ENCODE results near the gene POLN.

DNA sequence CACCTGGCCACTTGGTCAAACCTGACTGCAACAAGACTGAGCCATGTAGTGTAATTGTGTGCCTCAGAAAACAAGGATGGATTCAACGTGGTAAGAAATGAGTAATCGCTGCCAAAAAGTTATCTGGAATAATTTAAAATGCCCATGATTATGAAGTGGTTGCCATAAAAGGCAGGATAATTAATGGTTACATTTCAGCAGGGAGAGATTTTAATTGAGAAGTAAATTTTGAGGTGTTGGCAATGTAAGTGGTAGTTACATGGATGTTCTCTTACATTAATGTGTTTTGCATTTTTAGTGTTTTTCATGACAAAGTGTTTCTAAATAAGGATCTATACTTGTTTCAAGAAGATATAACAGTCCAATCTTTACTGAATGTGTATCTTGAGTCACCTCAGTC, 15.7 kb downstream of the POLN start:
- TF ChIP-seq, protein P1, sequence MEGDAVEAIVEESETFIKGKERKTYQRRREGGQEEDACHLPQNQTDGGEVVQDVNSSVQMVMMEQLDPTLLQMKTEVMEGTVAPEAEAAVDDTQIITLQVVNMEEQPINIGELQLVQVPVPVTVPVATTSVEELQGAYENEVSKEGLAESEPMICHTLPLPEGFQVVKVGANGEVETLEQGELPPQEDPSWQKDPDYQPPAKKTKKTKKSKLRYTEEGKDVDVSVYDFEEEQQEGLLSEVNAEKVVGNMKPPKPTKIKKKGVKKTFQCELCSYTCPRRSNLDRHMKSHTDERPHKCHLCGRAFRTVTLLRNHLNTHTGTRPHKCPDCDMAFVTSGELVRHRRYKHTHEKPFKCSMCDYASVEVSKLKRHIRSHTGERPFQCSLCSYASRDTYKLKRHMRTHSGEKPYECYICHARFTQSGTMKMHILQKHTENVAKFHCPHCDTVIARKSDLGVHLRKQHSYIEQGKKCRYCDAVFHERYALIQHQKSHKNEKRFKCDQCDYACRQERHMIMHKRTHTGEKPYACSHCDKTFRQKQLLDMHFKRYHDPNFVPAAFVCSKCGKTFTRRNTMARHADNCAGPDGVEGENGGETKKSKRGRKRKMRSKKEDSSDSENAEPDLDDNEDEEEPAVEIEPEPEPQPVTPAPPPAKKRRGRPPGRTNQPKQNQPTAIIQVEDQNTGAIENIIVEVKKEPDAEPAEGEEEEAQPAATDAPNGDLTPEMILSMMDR (IDR thresholded peaks at IDR 0.05), result no peak
- TF ChIP-seq POLR2A (IDR thresholded peaks at IDR 0.05), result no peak

All from uterus (tissue), 2 donors.